Osteocyte (in vitro differentiated cells): Measurements from ENCODE around the gene CLECL1. TPM values are rescaled to one million over a fixed set of nuclear protein-coding genes. Genes with fewer than 3 reads are reported as not detected.

Experiments used
- DNase-seq: peaks from one replicate; pipeline ENCODE4 v3.0.0; 2021; ENCODE audit warnings: mixed read lengths; ENCODE audit not compliant: unreplicated experiment; ENCODE audit errors: extremely low spot score
- H3K27ac Mint-ChIP-seq: one replicate; pipeline ENCODE4 v1.8.0; 2021; ENCODE audit warnings: mild to moderate bottlenecking, mixed read lengths; ENCODE audit not compliant: unreplicated experiment
- H3K27me3 Mint-ChIP-seq: one replicate; pipeline ENCODE4 v1.8.0; 2021; ENCODE audit warnings: mixed read lengths; ENCODE audit not compliant: unreplicated experiment
- H3K36me3 Mint-ChIP-seq: one replicate; pipeline ENCODE4 v1.8.0; 2021; ENCODE audit warnings: mixed read lengths; ENCODE audit not compliant: unreplicated experiment
- H3K4me1 Mint-ChIP-seq: one replicate; pipeline ENCODE4 v1.8.0; 2021; ENCODE audit warnings: mixed read lengths; ENCODE audit not compliant: unreplicated experiment
- H3K4me3 Mint-ChIP-seq: one replicate; pipeline ENCODE4 v1.8.0; 2021; ENCODE audit warnings: mild to moderate bottlenecking, moderate library complexity, mixed read lengths; ENCODE audit not compliant: unreplicated experiment
- H3K9me3 Mint-ChIP-seq: one replicate; pipeline ENCODE4 v1.8.0; 2021; ENCODE audit warnings: mixed read lengths; ENCODE audit not compliant: unreplicated experiment
- total RNA-seq: library from RNA; stranded (reverse); gene quantifications from 2 replicates; pipeline ENCODE4 v1.2.1, GENCODE V29; 2021
- TF ChIP-seq, protein P1 (sequence below): fragments of 200-600 bp; sonication (generic); IDR thresholded peaks from 2 replicates; pipeline ENCODE4 v1.5.0; 2021; ENCODE audit warnings: antibody characterized with exemption, mild to moderate bottlenecking, moderate library complexity

Gene CLECL1
- total RNA-seq, 1 donor from 2014 or later, result not detected

DNA sequence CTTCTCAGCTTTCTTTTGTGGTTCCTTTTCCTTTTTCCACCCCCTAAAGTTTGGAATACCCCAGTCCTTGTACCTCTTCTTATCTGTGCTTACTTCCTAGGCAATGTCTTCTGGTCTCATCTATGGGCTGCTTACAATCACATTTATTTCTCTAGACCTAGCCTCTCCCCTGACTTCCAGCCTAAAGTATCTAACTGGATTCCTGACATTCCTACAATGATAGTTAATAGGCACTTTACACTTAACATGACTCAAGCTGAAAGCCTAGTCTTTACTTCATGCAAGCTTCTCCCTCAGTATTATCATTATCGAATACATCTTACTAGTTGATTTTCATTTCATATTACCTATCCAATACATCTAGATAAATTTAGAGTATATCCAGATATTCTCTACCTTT is 21.2 kb downstream of the CLECL1 start:
- no peaks in the 10 kb centered on the region for H3K4me1 Mint-ChIP-seq
- H3K4me3 Mint-ChIP-seq, result no peak overlapping the region
- no peaks in the 10 kb centered on the region for H3K9me3 Mint-ChIP-seq
- TF ChIP-seq, protein P1, sequence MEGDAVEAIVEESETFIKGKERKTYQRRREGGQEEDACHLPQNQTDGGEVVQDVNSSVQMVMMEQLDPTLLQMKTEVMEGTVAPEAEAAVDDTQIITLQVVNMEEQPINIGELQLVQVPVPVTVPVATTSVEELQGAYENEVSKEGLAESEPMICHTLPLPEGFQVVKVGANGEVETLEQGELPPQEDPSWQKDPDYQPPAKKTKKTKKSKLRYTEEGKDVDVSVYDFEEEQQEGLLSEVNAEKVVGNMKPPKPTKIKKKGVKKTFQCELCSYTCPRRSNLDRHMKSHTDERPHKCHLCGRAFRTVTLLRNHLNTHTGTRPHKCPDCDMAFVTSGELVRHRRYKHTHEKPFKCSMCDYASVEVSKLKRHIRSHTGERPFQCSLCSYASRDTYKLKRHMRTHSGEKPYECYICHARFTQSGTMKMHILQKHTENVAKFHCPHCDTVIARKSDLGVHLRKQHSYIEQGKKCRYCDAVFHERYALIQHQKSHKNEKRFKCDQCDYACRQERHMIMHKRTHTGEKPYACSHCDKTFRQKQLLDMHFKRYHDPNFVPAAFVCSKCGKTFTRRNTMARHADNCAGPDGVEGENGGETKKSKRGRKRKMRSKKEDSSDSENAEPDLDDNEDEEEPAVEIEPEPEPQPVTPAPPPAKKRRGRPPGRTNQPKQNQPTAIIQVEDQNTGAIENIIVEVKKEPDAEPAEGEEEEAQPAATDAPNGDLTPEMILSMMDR, result no peak
- H3K27me3 Mint-ChIP-seq, result peaks cover 12% of the 10 kb centered on the region
- H3K36me3 Mint-ChIP-seq, result no peaks in the 10 kb centered on the region
- H3K27ac Mint-ChIP-seq, result no peak overlapping the region
- DNase-seq, result no peak

DNA sequence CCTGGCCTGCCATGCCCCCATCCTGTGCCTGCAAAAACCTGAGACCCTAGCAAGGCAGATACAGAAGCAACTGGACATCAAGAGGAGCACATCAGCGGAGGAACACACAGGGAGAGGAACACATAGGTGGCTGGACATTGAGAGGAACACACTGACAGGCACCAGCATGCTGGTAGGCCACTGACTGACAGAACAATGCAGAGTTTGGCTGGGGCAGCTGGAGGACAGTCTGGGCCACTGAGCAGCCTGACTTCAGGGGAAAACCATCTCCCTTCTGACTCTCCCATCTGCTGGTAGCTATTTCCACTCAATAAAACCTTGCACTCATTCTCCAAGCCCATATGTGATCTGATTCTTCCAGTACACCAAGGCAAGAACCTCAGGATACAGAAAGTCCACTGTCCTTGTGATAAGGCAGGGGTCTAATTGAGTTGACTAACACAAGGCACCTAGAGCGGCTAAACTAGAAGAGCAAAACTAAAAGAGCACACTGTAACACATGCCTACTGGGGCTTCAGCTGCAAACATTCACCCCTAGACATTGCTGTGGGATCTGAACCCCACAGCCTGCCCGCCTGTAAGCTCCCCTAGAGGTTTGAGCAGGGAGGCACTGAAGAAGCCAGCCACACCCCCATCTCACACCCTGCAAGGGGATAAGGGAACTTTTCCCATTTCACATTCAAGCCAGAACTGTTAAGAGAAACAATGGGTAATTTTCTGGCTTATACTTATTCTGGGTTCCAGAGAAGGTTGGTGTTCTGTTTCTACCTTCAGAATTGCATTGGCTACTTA is 22.1 kb downstream of the CLECL1 start:
- no peak overlapping the region for H3K4me3 Mint-ChIP-seq
- no peaks in the 10 kb centered on the region for H3K36me3 Mint-ChIP-seq
- no peak overlapping the region for H3K27ac Mint-ChIP-seq
- peaks cover 19% of the 10 kb centered on the region for H3K27me3 Mint-ChIP-seq
- no peaks in the 10 kb centered on the region for H3K4me1 Mint-ChIP-seq
- TF ChIP-seq, protein P1, result no peak
- DNase-seq, result no peak
- no peaks in the 10 kb centered on the region for H3K9me3 Mint-ChIP-seq

GRCh38 chr12:9708853-9709252 is 24.0 kb downstream of the CLECL1 start:
- Mint-ChIP-seq H3K4me1 (no peaks in the 10 kb centered on the region), H3K27me3 (peaks cover 23% of the 10 kb centered on the region)

GRCh38 chr12:9707864-9708808 is 24.8 kb downstream of the CLECL1 start:
- H3K27ac Mint-ChIP-seq, result no peak overlapping the region
- H3K9me3 Mint-ChIP-seq, result no peaks in the 10 kb centered on the region
- DNase-seq, result no peak
- TF ChIP-seq, protein P1, result peak; percentile 85
- no peaks in the 10 kb centered on the region for H3K4me1 Mint-ChIP-seq
- no peaks in the 10 kb centered on the region for H3K36me3 Mint-ChIP-seq
- H3K27me3 Mint-ChIP-seq, result peaks cover 23% of the 10 kb centered on the region
- H3K4me3 Mint-ChIP-seq, result no peak overlapping the region

More at GRCh38 chr12:9708853-9709252, 24.0 kb downstream of the CLECL1 start:
- H3K4me3 Mint-ChIP-seq, result no peak overlapping the region
- no peaks in the 10 kb centered on the region for H3K9me3 Mint-ChIP-seq
- TF ChIP-seq, protein P1, result no peak
- no peaks in the 10 kb centered on the region for H3K36me3 Mint-ChIP-seq
- no peak for DNase-seq
- no peak overlapping the region for H3K27ac Mint-ChIP-seq

- peaks cover 28% of the 10 kb centered on the region for H3K27me3 Mint-ChIP-seq
- no peaks in the 10 kb centered on the region for H3K4me1 Mint-ChIP-seq
- TF ChIP-seq, protein P1, result no peak
- no peak for DNase-seq
- no peak overlapping the region for H3K4me3 Mint-ChIP-seq
- no peak overlapping the region for H3K27ac Mint-ChIP-seq
- H3K36me3 Mint-ChIP-seq, result no peaks in the 10 kb centered on the region
- H3K9me3 Mint-ChIP-seq, result no peaks in the 10 kb centered on the region
Measured at GRCh38 chr12:9707356-9707755, 25.5 kb downstream of the CLECL1 start.
